Lung (tissue), 12 donors: ENCODE results near the gene PTPRN2. TPM values are rescaled to one million over a fixed set of nuclear protein-coding genes. Genes with fewer than 3 reads are reported as not detected.

Experiments
- ATAC-seq: fragments of 200-7000 bp; cut with Tn5 transposase; one replicate; pipeline ENCODE4 v1.9.1; 2020; ENCODE audit warnings: moderate number of reproducible peaks; ENCODE audit not compliant: insufficient read depth, low FRiP score
- DNase-seq, 3 donors: peaks; one replicate each; pipeline ENCODE4 v3.0.0-alpha.2; 2013 to 2017
- H3K27ac ChIP-seq, 2 donors: one replicate each; pipeline ENCODE4 v1.5.1; 2013; ENCODE audit warnings: mild to moderate bottlenecking in 2 of 2, moderate library complexity in 2 of 2, control low read depth in 1 of 2, inconsistent platforms in 1 of 2, low read depth in 1 of 2, low read length in 1 of 2
- H3K27me3 ChIP-seq, 3 donors: one replicate each; pipeline ENCODE4 v1.5.1; 2013; ENCODE audit warnings: low read length in 2 of 3; ENCODE audit not compliant: control insufficient read depth in 3 of 3, insufficient read depth in 3 of 3
- H3K36me3 ChIP-seq, 4 donors: one replicate each; pipeline ENCODE4 v1.5.1; 2013; ENCODE audit warnings: low read length in 4 of 4, mild to moderate bottlenecking in 1 of 4, moderate library complexity in 1 of 4; ENCODE audit not compliant: control insufficient read depth in 4 of 4, insufficient read depth in 4 of 4
- H3K4me1 ChIP-seq, 5 donors: one replicate each; pipeline ENCODE4 v1.5.1; 2013; ENCODE audit warnings: low read length in 5 of 5, mild to moderate bottlenecking in 2 of 5, moderate library complexity in 1 of 5; ENCODE audit not compliant: control insufficient read depth in 5 of 5, insufficient read depth in 5 of 5
- H3K4me3 ChIP-seq: one replicate; pipeline ENCODE4 v1.5.1; 2013; ENCODE audit warnings: mild to moderate bottlenecking, control low read depth, moderate library complexity
- H3K9ac ChIP-seq, 2 donors: one replicate each; pipeline ENCODE4 v1.5.1; 2013; ENCODE audit warnings: low read length in 2 of 2, control low read depth in 1 of 2; ENCODE audit not compliant: insufficient read depth in 1 of 2
- H3K9me3 ChIP-seq, 4 donors: one replicate each; pipeline ENCODE4 v1.5.1; 2013; ENCODE audit warnings: low read length in 3 of 4, mild to moderate bottlenecking in 1 of 4, moderate library complexity in 1 of 4; ENCODE audit not compliant: control insufficient read depth in 4 of 4, insufficient read depth in 3 of 4
- WGBS, 2 donors: extraction: QIAGEN DNeasy Blood & Tissue Kit; methylation state at CpG; one replicate each; pipeline ENCODE4 v1.1.7; 2013; 5-methylcytosine and 5-hydroxymethylcytosine counted together
- polyA plus RNA-seq, 2 donors: library from polyadenylated mRNA; stranded (reverse); fragments of 200-250 nt; gene quantifications; one replicate each; pipeline ENCODE4 v1.2.1, GENCODE V29; 2013
- total RNA-seq, 2 donors: library from RNA; depleted of rRNA in 1 of 2; stranded (reverse); fragments of >200 nt in 1 of 2; gene quantifications; one replicate each; pipeline ENCODE4 v1.2.1, GENCODE V29; 2014 to 2021
- TF ChIP-seq, protein P1 (sequence below): IDR thresholded peaks from 2 replicates; pipeline ENCODE4 v1.5.1; 2012; ENCODE audit warnings: mild to moderate bottlenecking; ENCODE audit errors: control extremely low read depth, extremely low read depth
- donor health status: control.
- donor health status: control.
- donor health status: Bipolar disorder and iron deficiency.
- donor health status: healthy.
- donor health status: DM: yes; HTN: yes; CAD: no.

The PTPRN2 gene
- total and polyA plus RNA-seq, 4 donors = 2.1 to 7.4 (median 4.4) TPM

DNA sequence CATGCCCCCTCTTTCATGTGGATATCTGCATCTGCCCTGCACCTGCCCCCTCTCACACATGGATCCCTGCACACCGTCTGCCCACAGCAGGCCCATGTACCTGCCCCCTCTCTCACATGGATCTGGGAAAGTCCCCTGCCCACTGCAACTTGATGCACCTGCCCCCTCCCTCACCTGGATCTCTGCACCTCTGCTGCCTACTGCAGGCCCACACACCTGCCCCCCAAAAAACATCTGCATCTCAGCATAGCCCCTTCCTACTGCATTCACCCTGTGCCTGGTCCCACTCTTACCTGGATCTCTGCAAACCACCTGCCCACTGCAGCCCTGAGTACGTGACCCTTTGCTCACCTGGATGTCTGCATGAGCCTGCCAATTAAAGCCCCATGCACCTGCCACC is 479.8 kb downstream of the PTPRN2 start:
- H3K9me3 ChIP-seq = peaks cover 0 to 11% (median 6%) of the 10 kb centered on the region in 4 donors
- 82 to 92% methylated on average over 2 of the region's 2 CpGs for WGBS, 2 donors
- DNase-seq = no peak
- TF ChIP-seq, protein P1, sequence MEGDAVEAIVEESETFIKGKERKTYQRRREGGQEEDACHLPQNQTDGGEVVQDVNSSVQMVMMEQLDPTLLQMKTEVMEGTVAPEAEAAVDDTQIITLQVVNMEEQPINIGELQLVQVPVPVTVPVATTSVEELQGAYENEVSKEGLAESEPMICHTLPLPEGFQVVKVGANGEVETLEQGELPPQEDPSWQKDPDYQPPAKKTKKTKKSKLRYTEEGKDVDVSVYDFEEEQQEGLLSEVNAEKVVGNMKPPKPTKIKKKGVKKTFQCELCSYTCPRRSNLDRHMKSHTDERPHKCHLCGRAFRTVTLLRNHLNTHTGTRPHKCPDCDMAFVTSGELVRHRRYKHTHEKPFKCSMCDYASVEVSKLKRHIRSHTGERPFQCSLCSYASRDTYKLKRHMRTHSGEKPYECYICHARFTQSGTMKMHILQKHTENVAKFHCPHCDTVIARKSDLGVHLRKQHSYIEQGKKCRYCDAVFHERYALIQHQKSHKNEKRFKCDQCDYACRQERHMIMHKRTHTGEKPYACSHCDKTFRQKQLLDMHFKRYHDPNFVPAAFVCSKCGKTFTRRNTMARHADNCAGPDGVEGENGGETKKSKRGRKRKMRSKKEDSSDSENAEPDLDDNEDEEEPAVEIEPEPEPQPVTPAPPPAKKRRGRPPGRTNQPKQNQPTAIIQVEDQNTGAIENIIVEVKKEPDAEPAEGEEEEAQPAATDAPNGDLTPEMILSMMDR = no peak
- H3K36me3 ChIP-seq = no peaks in the 10 kb centered on the region
- no peak for ATAC-seq
- no peak overlapping the region for H3K27ac ChIP-seq
- H3K27me3 ChIP-seq = no peaks in the 10 kb centered on the region
- no peak overlapping the region for H3K9ac ChIP-seq
- H3K4me3 ChIP-seq = no peak overlapping the region
- no peaks in the 10 kb centered on the region for H3K4me1 ChIP-seq

DNA sequence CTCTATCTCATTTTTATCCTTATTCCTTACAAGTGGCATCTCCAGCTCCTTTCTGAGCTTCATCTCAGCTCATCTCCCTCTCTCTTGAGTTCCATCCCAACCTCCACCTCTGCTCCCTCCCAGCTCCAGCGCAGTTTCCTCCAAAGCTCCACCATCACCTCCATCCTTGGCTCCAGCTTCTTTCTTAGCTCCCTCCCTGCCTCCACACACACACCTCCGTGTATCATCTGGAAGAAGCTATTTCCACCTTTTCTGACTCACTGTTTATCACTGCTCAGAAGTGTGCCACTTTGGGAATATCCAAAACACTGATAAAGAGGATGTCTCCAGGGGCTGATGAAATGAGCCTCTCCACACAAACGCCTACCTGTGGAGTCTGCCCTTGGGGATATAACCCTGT is 481.4 kb downstream of the PTPRN2 start:
- ATAC-seq (no peak), DNase-seq (no peak)
- Histone ChIP-seq H3K4me1 (no peaks in the 10 kb centered on the region), H3K27ac (no peak overlapping the region), H3K36me3 (no peaks in the 10 kb centered on the region), H3K9ac (no peak overlapping the region), H3K9me3 (peaks cover 0 to 12% (median 7%) of the 10 kb centered on the region in 4 donors), H3K4me3 (no peak overlapping the region), H3K27me3 (no peaks in the 10 kb centered on the region)
- WGBS, 2 donors = 74 to 79% methylated on average over 3 of the region's 3 CpGs
- TF ChIP-seq, protein P1 = no peak

DNA sequence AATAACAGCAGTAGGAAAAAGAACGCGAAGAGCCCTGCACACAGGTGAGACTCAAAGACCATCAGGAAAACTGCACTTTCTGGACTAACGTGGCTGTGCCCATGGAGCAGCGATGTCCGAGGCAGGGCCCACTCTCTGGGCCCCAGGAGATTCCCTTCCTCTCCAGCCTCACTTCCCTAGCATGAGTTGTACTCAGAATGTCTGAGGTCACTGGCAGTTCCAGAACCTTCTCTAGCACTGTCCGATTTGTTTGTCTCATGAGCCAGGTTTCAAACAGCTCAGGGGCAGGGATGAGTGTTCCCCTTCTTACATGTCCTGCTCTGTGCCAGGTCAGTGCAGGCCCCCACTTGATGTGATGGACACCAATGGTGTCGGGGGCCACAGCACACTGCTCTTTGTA is 484.2 kb downstream of the PTPRN2 start:
- Histone ChIP-seq H3K27me3 (no peaks in the 10 kb centered on the region), H3K9ac (no peak overlapping the region), H3K36me3 (no peaks in the 10 kb centered on the region), H3K4me3 (no peak overlapping the region), H3K27ac (no peak overlapping the region), H3K4me1 (no peaks in the 10 kb centered on the region), H3K9me3 (peaks cover 0 to 9% (median 2%) of the 10 kb centered on the region in 4 donors)
- no peak for DNase-seq
- ATAC-seq = no peak
- 91% methylated on average over 7 of the region's 7 CpGs for WGBS, 2 donors
- TF ChIP-seq, protein P1 = no peak

DNA sequence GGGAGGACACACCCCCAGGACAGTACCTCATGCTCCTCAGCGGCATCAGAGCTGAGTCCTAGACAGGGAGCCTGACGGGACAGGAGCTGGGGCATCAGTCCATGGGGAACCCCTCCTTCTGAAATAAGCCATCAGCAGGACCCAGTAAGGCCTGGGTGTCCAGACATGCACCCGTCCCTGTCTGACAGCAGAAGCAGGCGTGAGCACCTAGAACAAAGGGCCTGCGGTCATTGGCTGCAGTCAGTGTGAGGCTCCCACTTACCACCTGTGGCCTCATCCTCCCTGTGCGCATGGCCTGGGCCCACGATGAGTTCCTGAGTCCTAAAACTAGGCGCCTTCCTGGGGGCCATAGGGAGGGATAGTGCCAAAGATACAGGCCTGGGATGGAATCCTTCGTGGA is 484.7 kb downstream of the PTPRN2 start:
- WGBS, 2 donors = 85 to 92% methylated on average over 9 of the region's 9 CpGs
- TF ChIP-seq, protein P1 = no peak
- Histone ChIP-seq H3K27me3 (no peaks in the 10 kb centered on the region), H3K9me3 (peaks cover 0 to 9% (median 2%) of the 10 kb centered on the region in 4 donors), H3K4me1 (no peaks in the 10 kb centered on the region), H3K4me3 (no peak overlapping the region), H3K27ac (no peak overlapping the region), H3K9ac (no peak overlapping the region), H3K36me3 (no peaks in the 10 kb centered on the region)
- ATAC-seq (no peak), DNase-seq (no peak)
